Measurements from ENCODE around the gene SMU1.

DNA sequence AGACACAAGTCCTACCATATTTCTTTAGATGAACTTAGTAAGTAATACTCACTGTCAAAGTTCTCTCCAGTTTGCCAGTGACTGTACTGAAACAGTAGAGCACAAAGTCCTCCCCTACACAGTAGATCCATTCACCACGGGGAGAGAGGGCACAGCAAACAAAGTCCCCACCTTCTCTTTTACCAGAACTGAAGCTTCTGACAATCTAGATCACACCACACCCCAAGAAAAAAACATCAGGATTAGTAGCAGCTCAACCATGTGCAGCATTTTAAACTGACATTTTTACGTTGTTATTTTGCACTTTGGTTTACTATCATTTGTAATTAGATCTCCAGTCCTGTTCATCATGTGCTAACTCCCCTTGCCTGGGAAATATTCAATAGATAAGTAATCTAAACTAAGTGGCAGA, 28.4 kb downstream of the SMU1 start:
- TF ChIP-seq, protein P1, sequence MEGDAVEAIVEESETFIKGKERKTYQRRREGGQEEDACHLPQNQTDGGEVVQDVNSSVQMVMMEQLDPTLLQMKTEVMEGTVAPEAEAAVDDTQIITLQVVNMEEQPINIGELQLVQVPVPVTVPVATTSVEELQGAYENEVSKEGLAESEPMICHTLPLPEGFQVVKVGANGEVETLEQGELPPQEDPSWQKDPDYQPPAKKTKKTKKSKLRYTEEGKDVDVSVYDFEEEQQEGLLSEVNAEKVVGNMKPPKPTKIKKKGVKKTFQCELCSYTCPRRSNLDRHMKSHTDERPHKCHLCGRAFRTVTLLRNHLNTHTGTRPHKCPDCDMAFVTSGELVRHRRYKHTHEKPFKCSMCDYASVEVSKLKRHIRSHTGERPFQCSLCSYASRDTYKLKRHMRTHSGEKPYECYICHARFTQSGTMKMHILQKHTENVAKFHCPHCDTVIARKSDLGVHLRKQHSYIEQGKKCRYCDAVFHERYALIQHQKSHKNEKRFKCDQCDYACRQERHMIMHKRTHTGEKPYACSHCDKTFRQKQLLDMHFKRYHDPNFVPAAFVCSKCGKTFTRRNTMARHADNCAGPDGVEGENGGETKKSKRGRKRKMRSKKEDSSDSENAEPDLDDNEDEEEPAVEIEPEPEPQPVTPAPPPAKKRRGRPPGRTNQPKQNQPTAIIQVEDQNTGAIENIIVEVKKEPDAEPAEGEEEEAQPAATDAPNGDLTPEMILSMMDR (tag by site-specific recombination; IDR thresholded peaks at IDR 0.05), result no peak
- TF ChIP-seq, protein P2, sequence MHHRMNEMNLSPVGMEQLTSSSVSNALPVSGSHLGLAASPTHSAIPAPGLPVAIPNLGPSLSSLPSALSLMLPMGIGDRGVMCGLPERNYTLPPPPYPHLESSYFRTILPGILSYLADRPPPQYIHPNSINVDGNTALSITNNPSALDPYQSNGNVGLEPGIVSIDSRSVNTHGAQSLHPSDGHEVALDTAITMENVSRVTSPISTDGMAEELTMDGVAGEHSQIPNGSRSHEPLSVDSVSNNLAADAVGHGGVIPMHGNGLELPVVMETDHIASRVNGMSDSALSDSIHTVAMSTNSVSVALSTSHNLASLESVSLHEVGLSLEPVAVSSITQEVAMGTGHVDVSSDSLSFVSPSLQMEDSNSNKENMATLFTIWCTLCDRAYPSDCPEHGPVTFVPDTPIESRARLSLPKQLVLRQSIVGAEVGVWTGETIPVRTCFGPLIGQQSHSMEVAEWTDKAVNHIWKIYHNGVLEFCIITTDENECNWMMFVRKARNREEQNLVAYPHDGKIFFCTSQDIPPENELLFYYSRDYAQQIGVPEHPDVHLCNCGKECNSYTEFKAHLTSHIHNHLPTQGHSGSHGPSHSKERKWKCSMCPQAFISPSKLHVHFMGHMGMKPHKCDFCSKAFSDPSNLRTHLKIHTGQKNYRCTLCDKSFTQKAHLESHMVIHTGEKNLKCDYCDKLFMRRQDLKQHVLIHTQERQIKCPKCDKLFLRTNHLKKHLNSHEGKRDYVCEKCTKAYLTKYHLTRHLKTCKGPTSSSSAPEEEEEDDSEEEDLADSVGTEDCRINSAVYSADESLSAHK (tag by site-specific recombination; IDR thresholded peaks at IDR 0.05), result no peak
- TF ChIP-seq ZNF274 (IDR thresholded peaks at IDR 0.05; ENCODE audit: low read length) (no peak), ZNF274 (tag by site-specific recombination; IDR thresholded peaks at IDR 0.05; ENCODE audit: borderline replicate concordance) (no peak), ZNF548 (tag by site-specific recombination; IDR thresholded peaks at IDR 0.05) (no peak), ZFP37 (tag by site-specific recombination; IDR thresholded peaks at IDR 0.05) (no peak)
